GM18526 (cell line): Measurements from ENCODE around the gene RSF1.

Experiments used
- POLR2A ChIP-seq: IDR thresholded peaks from 3 replicates; pipeline ENCODE4 v1.6.1; 2011; ENCODE audit not compliant: insufficient read length; ENCODE audit errors: extremely low read depth

Gene RSF1

GRCh38 chr11:77728203-77728786 is 92.2 kb downstream of the RSF1 start:
- no peak for TF ChIP-seq POLR2A

- TF ChIP-seq POLR2A, result no peak
Measured at GRCh38 chr11:77726524-77726923, 94.0 kb downstream of the RSF1 start.

GRCh38 chr11:77725433-77725832 is 95.1 kb downstream of the RSF1 start:
- TF ChIP-seq POLR2A, result no peak

- no peak for TF ChIP-seq POLR2A
Measured at GRCh38 chr11:77724636-77725035, 95.9 kb downstream of the RSF1 start.

DNA sequence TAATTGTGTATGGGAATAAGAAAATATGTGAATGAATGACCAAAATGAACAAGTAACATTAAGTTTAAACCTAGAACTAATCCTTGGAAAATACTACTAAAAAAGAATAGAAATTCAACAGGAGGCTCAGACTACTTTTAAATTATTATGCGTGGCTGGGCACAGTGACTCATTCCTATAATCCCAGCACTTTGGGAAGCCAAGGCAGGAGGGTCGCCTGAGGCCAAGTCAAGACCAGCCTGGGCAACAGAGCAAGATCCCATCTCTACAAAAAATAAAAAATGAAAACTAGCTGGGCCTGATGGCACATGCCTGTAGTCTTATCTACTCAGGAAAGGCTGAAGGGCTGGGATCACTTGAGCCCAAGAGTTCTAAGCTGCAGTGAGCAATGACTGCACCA is 97.5 kb downstream of the RSF1 start:
- no peak for TF ChIP-seq POLR2A

GRCh38 chr11:77710358-77710757 is 110.2 kb downstream of the RSF1 start:
- TF ChIP-seq POLR2A, result no peak

- no peak for TF ChIP-seq POLR2A
Measured at GRCh38 chr11:77705876-77706579, 114.5 kb downstream of the RSF1 start.

- no peak for TF ChIP-seq POLR2A
Measured at GRCh38 chr11:77705195-77705875, 115.2 kb downstream of the RSF1 start.

DNA sequence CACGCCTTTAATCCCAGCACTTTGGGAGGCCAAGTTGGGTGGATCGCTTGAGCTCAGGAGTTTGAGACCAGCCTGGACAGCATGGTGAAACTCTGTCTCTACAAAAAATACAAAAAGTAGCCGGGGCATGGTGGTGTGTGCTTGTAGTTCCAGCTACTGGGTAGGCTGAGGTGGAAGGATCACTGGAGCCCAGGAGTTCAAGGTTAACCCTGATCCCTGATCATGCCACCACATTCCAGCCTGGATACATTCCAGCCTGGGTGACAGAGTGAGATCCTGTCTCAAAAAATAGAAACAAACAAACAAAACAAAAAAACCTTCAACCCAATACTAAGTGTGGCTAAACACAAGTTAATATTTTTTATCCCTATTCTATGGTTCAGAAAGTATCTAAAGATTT is 116.5 kb downstream of the RSF1 start:
- TF ChIP-seq POLR2A, result no peak

DNA sequence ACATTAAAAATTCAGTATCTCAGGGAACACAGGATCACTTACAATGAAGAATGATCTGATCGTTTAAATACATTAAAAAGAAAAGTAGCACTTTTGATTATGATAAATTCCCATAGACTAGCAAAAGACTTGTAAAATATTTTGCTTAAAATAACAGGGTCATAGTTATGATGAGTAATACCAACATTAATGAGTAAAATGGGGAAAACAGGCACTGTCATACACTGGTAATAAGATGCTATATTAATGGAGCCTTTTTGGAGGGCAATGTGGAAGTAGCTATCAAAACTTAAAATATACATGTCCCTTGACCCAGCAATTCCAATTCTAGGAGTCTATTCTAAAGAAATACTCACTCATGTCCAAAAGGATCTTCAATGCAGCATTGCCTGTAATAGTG is 121.1 kb downstream of the RSF1 start:
- TF ChIP-seq POLR2A, result no peak

GRCh38 chr11:77698896-77699295 is 121.6 kb downstream of the RSF1 start:
- no peak for TF ChIP-seq POLR2A

- TF ChIP-seq POLR2A, result no peak
Measured at GRCh38 chr11:77697865-77698264, 122.7 kb downstream of the RSF1 start.

DNA sequence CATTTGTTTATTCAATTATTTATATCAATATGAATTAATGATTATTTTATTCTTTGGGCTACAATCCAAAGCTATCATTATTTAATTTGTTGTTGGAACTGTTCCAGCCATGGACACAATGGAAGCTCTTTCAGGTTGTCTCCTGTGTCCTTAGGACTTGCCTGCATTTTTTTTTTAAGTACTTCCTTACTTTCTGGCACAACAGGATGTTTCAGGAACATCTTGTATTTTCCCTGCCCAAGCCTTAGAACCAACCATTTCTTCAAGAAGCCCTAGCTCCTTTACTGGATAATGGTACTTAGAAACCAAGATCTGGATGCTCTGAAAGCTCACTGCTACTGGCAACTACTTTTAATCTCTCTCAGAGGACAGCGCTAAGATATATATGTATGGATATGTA is 125.1 kb downstream of the RSF1 start:
- TF ChIP-seq POLR2A, result no peak

- no peak for TF ChIP-seq POLR2A
Measured at GRCh38 chr11:77690649-77691048, 129.9 kb downstream of the RSF1 start.

DNA sequence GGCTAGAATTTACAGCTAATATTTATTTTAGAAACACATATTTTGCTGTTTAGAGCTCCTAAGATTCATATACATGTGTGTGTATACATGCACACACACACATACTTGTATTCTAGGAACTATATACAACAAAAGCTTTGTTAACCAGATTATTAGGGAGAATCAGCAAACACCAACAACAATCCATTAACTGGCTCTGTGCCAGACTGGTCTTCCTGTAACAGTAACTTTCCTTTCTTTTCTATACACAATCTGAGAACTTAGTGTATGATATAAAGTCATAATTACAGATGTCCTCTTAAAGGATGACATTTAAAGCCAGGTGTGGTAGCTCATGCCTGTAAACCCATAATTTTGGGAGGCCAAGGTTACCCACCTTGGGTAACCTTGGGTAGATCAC is 133.4 kb downstream of the RSF1 start:
- TF ChIP-seq POLR2A, result no peak

GRCh38 chr11:77677138-77677537 is 143.4 kb downstream of the RSF1 start:
- no peak for TF ChIP-seq POLR2A

- no peak for TF ChIP-seq POLR2A
Measured at GRCh38 chr11:77672264-77672663, 148.3 kb downstream of the RSF1 start.

DNA sequence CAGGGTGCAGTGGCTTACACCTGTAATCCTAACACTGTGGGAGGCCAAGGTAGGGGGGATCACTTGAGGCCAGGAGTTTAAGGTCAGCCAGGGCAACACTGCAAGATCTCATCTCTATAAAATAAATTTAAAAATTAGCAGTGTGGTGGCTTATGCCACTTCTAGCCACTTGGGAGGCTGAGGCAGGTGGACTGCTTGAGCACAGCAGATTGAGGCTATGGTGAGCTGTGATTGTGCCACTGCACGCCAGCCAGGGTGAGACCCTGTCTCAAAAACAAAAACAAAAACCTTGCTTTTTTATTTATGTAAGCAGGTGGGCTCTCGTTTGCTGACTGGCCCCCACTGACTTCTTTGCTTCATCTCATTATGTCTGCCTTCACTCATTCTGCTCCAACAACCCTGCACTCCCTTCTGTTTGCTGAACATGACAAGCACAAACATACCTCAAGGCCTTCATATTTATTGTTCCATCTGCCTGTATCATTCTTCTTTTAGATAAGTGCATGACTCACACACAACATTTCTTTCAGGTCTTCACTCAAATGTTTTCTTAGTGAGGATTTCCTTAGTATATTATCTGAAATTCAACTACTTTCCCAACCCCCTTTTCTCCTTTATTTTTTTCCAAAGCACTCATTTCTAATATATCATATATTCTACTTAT is 150.5 kb downstream of the RSF1 start:
- TF ChIP-seq POLR2A, result no peak
